Liver (tissue), 9 donors: Measurements from ENCODE around the gene MC2R. TPM values are rescaled to one million over a fixed set of nuclear protein-coding genes. Genes with fewer than 3 reads are reported as not detected.

Experiments used
- DNase-seq: peaks from one replicate; pipeline ENCODE4 v3.0.0-alpha.2; 2017; ENCODE audit warnings: low spot score
- H3K27ac ChIP-seq, 2 donors: one replicate each; pipeline ENCODE4 v1.7.0; 2013; ENCODE audit warnings: inconsistent platforms in 2 of 2, low read length in 2 of 2, control low read depth in 1 of 2, low read depth in 1 of 2, mild to moderate bottlenecking in 1 of 2
- H3K27me3 ChIP-seq, 4 donors: one replicate each; pipeline versions ENCODE4 v1.6.1 to v1.7.0; 2013; ENCODE audit warnings: low read length in 3 of 4, inconsistent platforms in 1 of 4, mild to moderate bottlenecking in 1 of 4, moderate library complexity in 1 of 4; ENCODE audit not compliant: control insufficient read depth in 4 of 4, insufficient read depth in 4 of 4
- H3K36me3 ChIP-seq, 4 donors: one replicate each; pipeline versions ENCODE4 v1.6.1 to v1.7.0; 2013; ENCODE audit warnings: low read length in 3 of 4, mild to moderate bottlenecking in 3 of 4, low read depth in 1 of 4, moderate library complexity in 1 of 4; ENCODE audit not compliant: control insufficient read depth in 4 of 4, insufficient read depth in 3 of 4
- H3K4me1 ChIP-seq, 4 donors: one replicate each; pipeline versions ENCODE4 v1.6.1 to v1.7.0; 2013; ENCODE audit warnings: low read length in 3 of 4, mild to moderate bottlenecking in 3 of 4, moderate library complexity in 1 of 4; ENCODE audit not compliant: control insufficient read depth in 4 of 4, insufficient read depth in 4 of 4
- H3K4me3 ChIP-seq, 3 donors: one replicate each; pipeline versions ENCODE4 v1.6.1 to v1.7.0; 2013; ENCODE audit warnings: low read length in 3 of 3, control low read depth in 1 of 3, low read depth in 1 of 3, mild to moderate bottlenecking in 1 of 3
- H3K9ac ChIP-seq, 2 donors: one replicate each; pipeline ENCODE4 v1.7.0; 2013; ENCODE audit warnings: low read length in 2 of 2, mild to moderate bottlenecking in 2 of 2, moderate library complexity in 2 of 2, control low read depth in 1 of 2, low read depth in 1 of 2
- H3K9me3 ChIP-seq, 4 donors: one replicate each; pipeline versions ENCODE4 v1.6.1 to v1.7.0; 2013; ENCODE audit warnings: low read length in 3 of 4; ENCODE audit not compliant: control insufficient read depth in 4 of 4
- CTCF ChIP-seq: fragments of 150-350 bp; IDR thresholded peaks from 2 replicates; pipeline ENCODE4 v1.5.1; 2017; ENCODE audit warnings: improper control_type of control experiment, low read depth, low read length; ENCODE audit not compliant: missing input control
- EGR1 ChIP-seq, 2 donors: IDR thresholded peaks; 2 replicates each; pipeline ENCODE4 v1.6.1; 2016 to 2018; ENCODE audit warnings: antibody characterized with exemption in 2 of 2, low read depth in 2 of 2
- FOXA1 ChIP-seq: IDR thresholded peaks from 2 replicates; pipeline ENCODE4 v1.6.1; 2016; ENCODE audit warnings: antibody characterized with exemption
- FOXA2 ChIP-seq: IDR thresholded peaks from 2 replicates; pipeline ENCODE4 v1.6.1; 2016; ENCODE audit warnings: antibody characterized with exemption
- GABPA ChIP-seq, 2 donors: IDR thresholded peaks in 1 of 2; conservative IDR thresholded peaks in 1 of 2; 2 replicates each; pipeline ENCODE4 v1.6.1; 2016; ENCODE audit warnings: antibody characterized with exemption in 2 of 2, mild to moderate bottlenecking in 1 of 2, moderate library complexity in 1 of 2
- HNF4A ChIP-seq, 2 donors: conservative IDR thresholded peaks; 2 replicates each; pipeline ENCODE4 v1.6.1; 2016; ENCODE audit warnings: antibody characterized with exemption in 2 of 2, mild to moderate bottlenecking in 2 of 2
- HNF4G ChIP-seq: IDR thresholded peaks from 2 replicates; pipeline ENCODE4 v1.6.1; 2016; ENCODE audit warnings: antibody characterized with exemption
- JUND ChIP-seq, 2 donors: IDR thresholded peaks; 2 replicates each; pipeline ENCODE4 v1.6.1; 2016; ENCODE audit warnings: antibody characterized with exemption in 2 of 2
- MAX ChIP-seq: IDR thresholded peaks from 2 replicates; pipeline ENCODE4 v1.6.1; 2016; ENCODE audit warnings: antibody characterized with exemption
- NR2F2 ChIP-seq: IDR thresholded peaks from 2 replicates; pipeline ENCODE4 v1.6.1; 2016; ENCODE audit warnings: antibody characterized with exemption
- RAD21 ChIP-seq, 2 donors: IDR thresholded peaks; 2 replicates each; pipeline ENCODE4 v1.6.1; 2016; ENCODE audit warnings: antibody characterized with exemption in 2 of 2, mild to moderate bottlenecking in 2 of 2
- RXRA ChIP-seq, 2 donors: IDR thresholded peaks; 2 replicates each; pipeline ENCODE4 v1.6.1; 2017 to 2018; ENCODE audit warnings: antibody characterized with exemption in 2 of 2, mild to moderate bottlenecking in 1 of 2
- TAF1 ChIP-seq: conservative IDR thresholded peaks from 2 replicates; pipeline ENCODE4 v1.6.1; 2016; ENCODE audit warnings: antibody characterized with exemption, mild to moderate bottlenecking
- YY1 ChIP-seq: IDR thresholded peaks from 2 replicates; pipeline ENCODE4 v1.6.1; 2016; ENCODE audit warnings: antibody characterized with exemption, mild to moderate bottlenecking
- ZBTB33 ChIP-seq: IDR thresholded peaks from 2 replicates; pipeline ENCODE4 v1.6.1; 2016; ENCODE audit warnings: antibody characterized with exemption
- WGBS: extraction: QIAGEN DNeasy Blood & Tissue Kit; methylation state at CpG from one replicate; pipeline ENCODE4 v1.1.7; 2013; 5-methylcytosine and 5-hydroxymethylcytosine counted together
- polyA plus RNA-seq, 2 donors: library from polyadenylated mRNA; stranded (reverse) in 1 of 2; unstranded in 1 of 2; fragments of 200-250 nt in 1 of 2; fragments of >200 nt in 1 of 2; fragmentation: Nextera tagmentation in 1 of 2; extraction: Ambion mirVana in 1 of 2; gene quantifications; one replicate each; pipeline versions ENCODE4 v1.2.1 to v1.2.3, GENCODE V29; 2013 to 2015
- total RNA-seq, 2 donors: library from RNA; depleted of rRNA; stranded (reverse); fragments of >200 nt; gene quantifications; one replicate each; pipeline ENCODE4 v1.2.3, GENCODE V29; 2014
- TF ChIP-seq, protein P1 (sequence below): IDR thresholded peaks from 2 replicates; pipeline ENCODE4 v1.6.1; 2016; ENCODE audit warnings: antibody characterized with exemption, mild to moderate bottlenecking
- TF ChIP-seq, protein P2 (sequence below): IDR thresholded peaks from 2 replicates; pipeline ENCODE4 v1.6.1; 2016; ENCODE audit warnings: antibody characterized with exemption
- donor health status: healthy.
- donor health status: healthy.
- donor health status: healthy.
- donor health status: healthy.
- donor health status: healthy.

Gene MC2R
- total and polyA plus RNA-seq, 4 donors, result not detected

DNA sequence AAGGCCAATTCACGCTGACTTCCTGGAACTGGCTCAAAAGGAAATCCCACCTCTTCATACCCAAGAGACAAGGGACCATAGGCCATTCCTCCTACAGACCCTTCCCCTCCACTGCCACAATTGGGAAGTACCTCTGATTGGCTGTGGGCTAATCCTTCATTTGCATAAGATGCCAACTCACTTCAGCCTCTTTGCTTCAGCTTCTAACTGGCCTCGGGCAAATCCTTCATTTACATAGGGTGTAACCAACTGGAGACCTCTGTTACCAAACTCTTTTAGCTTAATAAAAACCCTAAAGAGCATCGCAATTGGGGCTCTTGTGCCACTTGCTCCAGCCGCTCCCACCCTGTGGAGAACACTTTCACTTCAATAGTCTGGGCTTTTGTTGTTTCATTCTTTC, 38.2 kb downstream of the MC2R start:
- no peak overlapping the region for H3K4me3 ChIP-seq
- H3K36me3 ChIP-seq, result no peaks in the 10 kb centered on the region
- no peak overlapping the region for H3K27ac ChIP-seq
- DNase-seq, result no peak
- TF ChIP-seq RXRA (IDR thresholded peaks at IDR 0.05) (no peak), ZBTB33 (no peak)
- TF ChIP-seq, protein P1, sequence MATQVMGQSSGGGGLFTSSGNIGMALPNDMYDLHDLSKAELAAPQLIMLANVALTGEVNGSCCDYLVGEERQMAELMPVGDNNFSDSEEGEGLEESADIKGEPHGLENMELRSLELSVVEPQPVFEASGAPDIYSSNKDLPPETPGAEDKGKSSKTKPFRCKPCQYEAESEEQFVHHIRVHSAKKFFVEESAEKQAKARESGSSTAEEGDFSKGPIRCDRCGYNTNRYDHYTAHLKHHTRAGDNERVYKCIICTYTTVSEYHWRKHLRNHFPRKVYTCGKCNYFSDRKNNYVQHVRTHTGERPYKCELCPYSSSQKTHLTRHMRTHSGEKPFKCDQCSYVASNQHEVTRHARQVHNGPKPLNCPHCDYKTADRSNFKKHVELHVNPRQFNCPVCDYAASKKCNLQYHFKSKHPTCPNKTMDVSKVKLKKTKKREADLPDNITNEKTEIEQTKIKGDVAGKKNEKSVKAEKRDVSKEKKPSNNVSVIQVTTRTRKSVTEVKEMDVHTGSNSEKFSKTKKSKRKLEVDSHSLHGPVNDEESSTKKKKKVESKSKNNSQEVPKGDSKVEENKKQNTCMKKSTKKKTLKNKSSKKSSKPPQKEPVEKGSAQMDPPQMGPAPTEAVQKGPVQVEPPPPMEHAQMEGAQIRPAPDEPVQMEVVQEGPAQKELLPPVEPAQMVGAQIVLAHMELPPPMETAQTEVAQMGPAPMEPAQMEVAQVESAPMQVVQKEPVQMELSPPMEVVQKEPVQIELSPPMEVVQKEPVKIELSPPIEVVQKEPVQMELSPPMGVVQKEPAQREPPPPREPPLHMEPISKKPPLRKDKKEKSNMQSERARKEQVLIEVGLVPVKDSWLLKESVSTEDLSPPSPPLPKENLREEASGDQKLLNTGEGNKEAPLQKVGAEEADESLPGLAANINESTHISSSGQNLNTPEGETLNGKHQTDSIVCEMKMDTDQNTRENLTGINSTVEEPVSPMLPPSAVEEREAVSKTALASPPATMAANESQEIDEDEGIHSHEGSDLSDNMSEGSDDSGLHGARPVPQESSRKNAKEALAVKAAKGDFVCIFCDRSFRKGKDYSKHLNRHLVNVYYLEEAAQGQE, result no peak
- no peaks in the 10 kb centered on the region for H3K4me1 ChIP-seq
- no peaks in the 10 kb centered on the region for H3K27me3 ChIP-seq
- H3K9ac ChIP-seq, result no peak overlapping the region
- WGBS, result 82% methylated on average over 4 of the region's 4 CpGs
- no peaks in the 10 kb centered on the region for H3K9me3 ChIP-seq

- Histone ChIP-seq H3K4me3 (no peak overlapping the region), H3K27ac (no peak overlapping the region), H3K36me3 (no peaks in the 10 kb centered on the region), H3K4me1 (no peaks in the 10 kb centered on the region), H3K27me3 (peaks cover 0 to 5% (median 0%) of the 10 kb centered on the region in 4 donors), H3K9ac (no peak overlapping the region), H3K9me3 (no peaks in the 10 kb centered on the region)
- DNase-seq, result no peak
- 75% methylated on average over 4 of the region's 4 CpGs for WGBS
- TF ChIP-seq FOXA2 (no peak), GABPA (IDR thresholded peaks at IDR 0.05 in 1 of 2, conservative IDR thresholded peaks at IDR 0.05 in 1 of 2) (no peak), HNF4G (no peak), TAF1 (no peak), FOXA1 (no peak), NR2F2 (no peak), YY1 (no peak)
Measured at GRCh38 chr18:13874558-13874957, 40.8 kb downstream of the MC2R start.

DNA sequence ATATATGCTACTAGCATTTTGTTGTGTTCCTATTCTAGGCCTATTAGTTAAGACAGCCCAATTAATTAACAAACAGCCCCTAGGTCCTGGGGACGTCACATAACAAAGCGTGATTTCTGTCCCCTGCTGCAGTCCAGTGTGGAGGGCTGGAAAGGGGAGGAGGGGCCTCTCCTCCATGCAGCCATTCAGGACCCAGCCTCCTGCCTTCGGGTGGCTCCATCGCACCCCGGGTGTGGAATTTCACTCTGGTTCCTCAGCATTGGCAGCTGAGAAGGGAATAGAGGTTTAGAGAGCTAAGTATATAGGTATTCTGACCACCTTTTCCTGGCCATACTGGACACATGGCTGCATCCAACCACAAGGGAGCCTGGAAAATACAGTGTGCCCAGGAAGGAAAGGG, 42.4 kb downstream of the MC2R start:
- H3K9me3 ChIP-seq, result no peaks in the 10 kb centered on the region
- H3K27ac ChIP-seq, result no peak overlapping the region
- no peaks in the 10 kb centered on the region for H3K4me1 ChIP-seq
- H3K27me3 ChIP-seq, result peaks cover 0 to 8% (median 0%) of the 10 kb centered on the region in 4 donors
- 64% methylated on average over 5 of the region's 5 CpGs for WGBS
- no peaks in the 10 kb centered on the region for H3K36me3 ChIP-seq
- H3K4me3 ChIP-seq, result no peak overlapping the region
- DNase-seq, result no peak
- H3K9ac ChIP-seq, result no peak overlapping the region
- no peak for TF ChIP-seq JUND (IDR thresholded peaks at IDR 0.05)
- TF ChIP-seq RAD21 (IDR thresholded peaks at IDR 0.05), result no peak
- TF ChIP-seq CTCF, result no peak
- TF ChIP-seq RXRA (IDR thresholded peaks at IDR 0.05), result no peak
- TF ChIP-seq MAX, result no peak
- TF ChIP-seq NR2F2, result no peak
- TF ChIP-seq TAF1, result no peak
- no peak for TF ChIP-seq HNF4A (conservative IDR thresholded peaks at IDR 0.05)
- TF ChIP-seq, protein P1, result no peak
- no peak for TF ChIP-seq FOXA2
- TF ChIP-seq, protein P2, sequence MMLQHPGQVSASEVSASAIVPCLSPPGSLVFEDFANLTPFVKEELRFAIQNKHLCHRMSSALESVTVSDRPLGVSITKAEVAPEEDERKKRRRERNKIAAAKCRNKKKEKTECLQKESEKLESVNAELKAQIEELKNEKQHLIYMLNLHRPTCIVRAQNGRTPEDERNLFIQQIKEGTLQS, result no peak
- no peak for TF ChIP-seq EGR1 (IDR thresholded peaks at IDR 0.05; ENCODE audit: low read depth in 2 of 2)
- TF ChIP-seq FOXA1, result no peak
- no peak for TF ChIP-seq HNF4G
